H1 (cell line): ENCODE measurements around the gene NOC2L. TPM values are rescaled to one million over a fixed set of nuclear protein-coding genes. Genes with fewer than 3 reads are reported as not detected.

Source experiments
- polyA plus RNA-seq, 7 experiments: library from polyadenylated mRNA; depleted of rRNA in 3 of 7; stranded (reverse) in 5 of 7; unstranded in 2 of 7; fragments of >200 nt in 5 of 7; fragments of 200-250 nt in 2 of 7; gene quantifications; 1 replicate in 5 of 7; 2 replicates in 1 of 7; 4 replicates in 1 of 7; pipeline versions ENCODE4 v1.2.1 to v1.2.3, GENCODE V29; 2011 to 2013; ENCODE audit warnings: missing spikeins in 2 of 7, mixed read lengths in 2 of 7
- small RNA-seq: library from polyadenylated mRNA; stranded (forward); fragments of <200 nt; extraction: miRNeasy Mini kit (QIAGEN cat#:217004); gene quantifications from one replicate; pipeline ENCODE3, GENCODE V24; 2013; ENCODE audit not compliant: insufficient read depth
- total RNA-seq: library from RNA; stranded (reverse); fragmentation: NEBNext Ultra II Directional; extraction: Animal tissue kit (Norgen Biotek cat#: 25700); gene quantifications from 2 replicates; pipeline ENCODE4 v1.2.1, GENCODE V29; 2021

Gene NOC2L
- total and polyA plus RNA-seq, 2 of the 8 experiments (the other 6 are each of a cell fraction or from before 2014, with no cell fraction given): 74.7 to 130 TPM

Small RNAs within 50 kb of the gene (small RNA-seq; reads per million reads assigned to genes)
- not detected for gene AL645608.3
- not detected for gene AL645608.4

Other genes with a start within 250 kb of the NOC2L start
- gene SAMD11, start 35.3 kb downstream of the NOC2L start, total RNA-seq: 0.25 and 0.30 TPM in 2 replicates
- 0.18 and 0.66 TPM in 2 replicates for gene SAMD11, start 35.3 kb downstream of the NOC2L start, polyA plus RNA-seq (2011; rRNA removed)
- gene KLHL17, start 1.3 kb upstream of the NOC2L start, total RNA-seq: 30.1 and 32.6 TPM in 2 replicates
- gene KLHL17, start 1.3 kb upstream of the NOC2L start, polyA plus RNA-seq (2011; rRNA removed): 36.1 and 62.3 TPM in 2 replicates
- 1.5 TPM in 2 replicates for gene PLEKHN1, start 7.2 kb upstream of the NOC2L start, total RNA-seq
- gene PLEKHN1, start 7.2 kb upstream of the NOC2L start, polyA plus RNA-seq (2011; rRNA removed): 0.39 and 1.2 TPM in 2 replicates
- gene PERM1, start 22.8 kb upstream of the NOC2L start, total RNA-seq: not detected in 2 replicates
- gene PERM1, start 22.8 kb upstream of the NOC2L start, polyA plus RNA-seq (2011; rRNA removed): not detected in 2 replicates
- 1.2 and 2.8 TPM in 2 replicates for gene HES4, start 40.8 kb upstream of the NOC2L start, total RNA-seq
- gene HES4, start 40.8 kb upstream of the NOC2L start, polyA plus RNA-seq (2011; rRNA removed): 3.5 and 12.8 TPM in 2 replicates
- gene ISG15, start 54.2 kb upstream of the NOC2L start, total RNA-seq: 27.7 and 29.3 TPM in 2 replicates
- gene ISG15, start 54.2 kb upstream of the NOC2L start, polyA plus RNA-seq (2011; rRNA removed): 121 and 123 TPM in 2 replicates
- gene AGRN, start 60.9 kb upstream of the NOC2L start, total RNA-seq: 155 and 162 TPM in 2 replicates
- 52.3 and 104 TPM in 2 replicates for gene AGRN, start 60.9 kb upstream of the NOC2L start, polyA plus RNA-seq (2011; rRNA removed)
- gene RNF223, start 115.0 kb upstream of the NOC2L start, total RNA-seq: not detected in 2 replicates
- gene RNF223, start 115.0 kb upstream of the NOC2L start, polyA plus RNA-seq (2011; rRNA removed): not detected in 2 replicates
- gene C1orf159, start 156.8 kb upstream of the NOC2L start, total RNA-seq: 10.9 and 12.4 TPM in 2 replicates
- gene C1orf159, start 156.8 kb upstream of the NOC2L start, polyA plus RNA-seq (2011; rRNA removed): 10.0 and 15.7 TPM in 2 replicates
- gene TTLL10, start 214.6 kb upstream of the NOC2L start, total RNA-seq: 1.6 and 1.7 TPM in 2 replicates
- gene TTLL10, start 214.6 kb upstream of the NOC2L start, polyA plus RNA-seq (2011; rRNA removed): 1.1 and 2.0 TPM in 2 replicates
- 0.92 and 1.5 TPM in 2 replicates for gene TNFRSF18, start 247.3 kb upstream of the NOC2L start, total RNA-seq
- gene TNFRSF18, start 247.3 kb upstream of the NOC2L start, polyA plus RNA-seq (2011; rRNA removed): 2.5 and 2.7 TPM in 2 replicates